K562 (cell line): ENCODE data around the gene ZNF628. TPM values are rescaled to one million over a fixed set of nuclear protein-coding genes. Genes with fewer than 3 reads are reported as not detected.
A peak's percentile ranks its signal among the peaks of the same experiment; 100 is the strongest.

Source experiments
- BDP1 ChIP-seq: IDR thresholded peaks from 3 replicates; pipeline ENCODE4 v1.6.1; 2011; ENCODE audit not compliant: insufficient read length, insufficient read depth
- CEBPB ChIP-seq: fragments of 450-650 bp; IDR thresholded peaks from 2 replicates; pipeline ENCODE4 v1.6.1; 2016; ENCODE audit warnings: missing genetic modification characterization, missing compliant biosample characterization
- CREB1 ChIP-seq, 2 experiments: sonication (generic) in 1 of 2; formaldehyde crosslinking in 1 of 2; IDR thresholded peaks; 2 replicates each; pipeline versions ENCODE4 v1.6.1 to v1.8.0; 2012 to 2022; ENCODE audit warnings: inconsistent platforms in 1 of 2, mild to moderate bottlenecking in 1 of 2, missing genetic modification reagents in 1 of 2, moderate library complexity in 1 of 2
- ESRRB ChIP-seq: fragments of 250-450 bp; sonication (Bioruptor Pico); IDR thresholded peaks from 2 replicates; pipeline ENCODE4 v1.5.0; 2020; ENCODE audit warnings: mild to moderate bottlenecking, moderate library complexity, borderline replicate concordance
- FOXK2 ChIP-seq, 2 experiments: fragments of 450-650 bp; IDR thresholded peaks in 1 of 2; conservative IDR thresholded peaks in 1 of 2; 2 replicates each; pipeline ENCODE4 v1.6.1; 2016; ENCODE audit warnings: low read depth in 2 of 2, mild to moderate bottlenecking in 1 of 2
- FOXP1 ChIP-seq: sonication (generic); formaldehyde crosslinking; IDR thresholded peaks from 2 replicates; pipeline ENCODE4 v1.8.0; 2022; ENCODE audit warnings: mild to moderate bottlenecking, missing genetic modification reagents
- GATAD2B ChIP-seq: fragments of 450-650 bp; IDR thresholded peaks from 2 replicates; pipeline ENCODE4 v1.6.1; 2017; ENCODE audit warnings: mild to moderate bottlenecking, borderline replicate concordance
- HDGF ChIP-seq: fragments of 450-650 bp; IDR thresholded peaks from 2 replicates; pipeline ENCODE4 v1.6.1; 2016
- HNRNPL ChIP-seq: fragments of 200-400 bp; formaldehyde crosslinking; IDR thresholded peaks from 2 replicates; pipeline ENCODE4 v1.6.1; 2017; ENCODE audit warnings: low read depth, mild to moderate bottlenecking, low read length
- MTA3 ChIP-seq: fragments of 450-650 bp; formaldehyde crosslinking; IDR thresholded peaks from 2 replicates; pipeline ENCODE4 v1.6.1; 2017; ENCODE audit warnings: mild to moderate bottlenecking, borderline replicate concordance
- NCOA4 ChIP-seq: fragments of 450-650 bp; IDR thresholded peaks from 2 replicates; pipeline ENCODE4 v1.6.1; 2018; ENCODE audit warnings: mild to moderate bottlenecking; ENCODE audit not compliant: partially characterized antibody
- NR4A1 ChIP-seq, 2 experiments: fragments of 250-450 bp in 1 of 2; fragments of 450-650 bp in 1 of 2; sonication (Bioruptor Pico) in 1 of 2; IDR thresholded peaks; 2 replicates each; pipeline versions ENCODE4 v1.4.0 to v1.6.1; 2016 to 2020; ENCODE audit warnings: mild to moderate bottlenecking in 2 of 2, missing compliant biosample characterization in 1 of 2, missing genetic modification characterization in 1 of 2, moderate library complexity in 1 of 2
- POLR2B ChIP-seq: fragments of 450-650 bp; IDR thresholded peaks from 2 replicates; pipeline ENCODE4 v1.6.1; 2018; ENCODE audit warnings: low read depth; ENCODE audit not compliant: partially characterized antibody
- POLR3G ChIP-seq: IDR thresholded peaks from 2 replicates; pipeline ENCODE4 v1.6.1; 2011; ENCODE audit not compliant: insufficient read length, insufficient replicate concordance; ENCODE audit errors: extremely low read depth
- PRDM10 ChIP-seq: fragments of 450-650 bp; IDR thresholded peaks from 2 replicates; pipeline ENCODE4 v1.6.1; 2018; ENCODE audit not compliant: partially characterized antibody
- RBFOX2 ChIP-seq: fragments of 200-400 bp; formaldehyde crosslinking; IDR thresholded peaks from 2 replicates; pipeline ENCODE4 v1.6.1; 2017; ENCODE audit warnings: low read depth, mild to moderate bottlenecking, low read length, moderate library complexity
- SETDB1 ChIP-seq: IDR thresholded peaks from one replicate; pipeline ENCODE4 v1.6.1; 2012; ENCODE audit warnings: low read length, control low read depth, inconsistent platforms
- SMARCA4 ChIP-seq: fragments of 450-650 bp; IDR thresholded peaks from 2 replicates; pipeline ENCODE4 v1.6.1; 2016
- STAT6 ChIP-seq: sonication (generic); formaldehyde crosslinking; IDR thresholded peaks from 2 replicates; pipeline ENCODE4 v1.8.1; 2023; ENCODE audit warnings: mild to moderate bottlenecking, missing genetic modification reagents
- TEAD1 ChIP-seq, 2 experiments: fragments of 450-650 bp in 1 of 2; sonication (generic) in 1 of 2; formaldehyde crosslinking; IDR thresholded peaks; 2 replicates each; pipeline versions ENCODE4 v1.4.0 to v1.8.0; 2020 to 2022; ENCODE audit warnings: mild to moderate bottlenecking in 2 of 2, missing genetic modification reagents in 1 of 2
- ZBTB17 ChIP-seq: fragments of 450-650 bp; formaldehyde crosslinking; IDR thresholded peaks from 2 replicates; pipeline ENCODE4 v1.4.0; 2020; ENCODE audit warnings: mild to moderate bottlenecking
- ZNF174 ChIP-seq: fragments of 250-450 bp; sonication (Bioruptor Pico); IDR thresholded peaks from 2 replicates; pipeline ENCODE4 v1.4.0; 2020; ENCODE audit warnings: mild to moderate bottlenecking
- ZNF212 ChIP-seq: fragments of 450-650 bp; formaldehyde crosslinking; IDR thresholded peaks from 2 replicates; pipeline ENCODE4 v1.4.0; 2020; ENCODE audit warnings: mild to moderate bottlenecking
- polyA plus RNA-seq, 8 experiments: library from polyadenylated mRNA; depleted of rRNA in 4 of 8; stranded (reverse) in 5 of 8; unstranded in 3 of 8; fragments of >200 nt; fragmentation: Nextera tagmentation in 2 of 8; fragmentation: Illumina TruSeq in 1 of 8; extraction: Ambion mirVana in 2 of 8; extraction: Trizol in 1 of 8; gene quantifications; 2 replicates each; pipeline versions ENCODE4 v1.2.1 to v1.2.3, GENCODE V29; 2011 to 2014; ENCODE audit warnings: inconsistent platforms in 1 of 8, missing spikeins in 1 of 8
- total RNA-seq, 7 experiments: library from RNA; depleted of rRNA in 6 of 7; stranded (reverse); fragments of >200 nt in 6 of 7; fragmentation: Illumina TruSeq in 2 of 7; extraction: Trizol in 2 of 7; gene quantifications; 2 replicates each; pipeline versions ENCODE4 v1.2.1 to v1.2.3, GENCODE V29; 2011 to 2021; ENCODE audit warnings: low replicate concordance in 1 of 7

Gene ZNF628
- total and polyA plus RNA-seq, 9 of the 15 experiments (the other 6 are each of a cell fraction or from before 2014, with no cell fraction given) = 0.13 to 13.6 (median 2.2) TPM; not detected in 3

GRCh38 chr19:55461974-55462626 lies 14.3 kb upstream of the ZNF628 start (continued):
- no peak for TF ChIP-seq PRDM10
- no peak for TF ChIP-seq POLR3G
- TF ChIP-seq FOXK2 (conservative IDR thresholded peaks at IDR 0.05 in 1 of 2, IDR thresholded peaks at IDR 0.05 in 1 of 2; ENCODE audit: low read depth in 2 of 2) = no peak
- no peak for TF ChIP-seq STAT6
- no peak for TF ChIP-seq CEBPB
- TF ChIP-seq MTA3 = no peak; the same call in 1 of the 2 replicates
- peak; percentile 17; the same call in 1 of the 2 replicates for TF ChIP-seq ZNF212 (CRISPR knock-in tag)
- TF ChIP-seq CREB1 (IDR thresholded peaks at IDR 0.05) = peak; percentile 9; the same call in 1 of the 2 replicates
- TF ChIP-seq CREB1 (CRISPR knock-in tag; IDR thresholded peaks at IDR 0.05) = peak; percentile 61; the same call in 1 of the 2 replicates
- no peak for TF ChIP-seq NCOA4
- 0 out of 2 replicates have a peak, but pooled peaks have one; percentile 31 for TF ChIP-seq NR4A1 (CRISPR knock-in tag; IDR thresholded peaks at IDR 0.05)
- TF ChIP-seq NR4A1 (tag; IDR thresholded peaks at IDR 0.05) = no peak
- no peak for TF ChIP-seq ZBTB17 (CRISPR knock-in tag)
- no peak for TF ChIP-seq ESRRB
- peak; percentile 61; the same call in 1 of the 2 replicates for TF ChIP-seq RBFOX2
- TF ChIP-seq ZNF174 (CRISPR knock-in tag) = no peak
- TF ChIP-seq TEAD1 (CRISPR knock-in tag; IDR thresholded peaks at IDR 0.05) = peak in 1 of 2 experiments; percentile 66; a peak in 2 of 4 replicates
- no peak for TF ChIP-seq SETDB1
- TF ChIP-seq GATAD2B = no peak
- no peak for TF ChIP-seq BDP1
- TF ChIP-seq POLR2B = peak; percentile 44
- TF ChIP-seq FOXP1 (CRISPR knock-in tag) = peak; percentile 49; the same call in 1 of the 2 replicates
- 0 out of 2 replicates have a peak, but pooled peaks have one; percentile 33 for TF ChIP-seq HDGF
- TF ChIP-seq SMARCA4 = 0 out of 2 replicates have a peak, but pooled peaks have one; percentile 44
- TF ChIP-seq HNRNPL = no peak
